ENCODE measurements around the gene BRAP. TPM values are rescaled to one million over a fixed set of nuclear protein-coding genes. Genes with fewer than 3 reads are reported as not detected.
"Not testable (repeated sequence)": the region's sequence is repeated elsewhere in the genome, so short reads cannot be mapped to it uniquely, and the experiment has no call there.

BRAP gene
- total RNA-seq, 1 donor from 2014 or later, result 28.7 TPM

DNA sequence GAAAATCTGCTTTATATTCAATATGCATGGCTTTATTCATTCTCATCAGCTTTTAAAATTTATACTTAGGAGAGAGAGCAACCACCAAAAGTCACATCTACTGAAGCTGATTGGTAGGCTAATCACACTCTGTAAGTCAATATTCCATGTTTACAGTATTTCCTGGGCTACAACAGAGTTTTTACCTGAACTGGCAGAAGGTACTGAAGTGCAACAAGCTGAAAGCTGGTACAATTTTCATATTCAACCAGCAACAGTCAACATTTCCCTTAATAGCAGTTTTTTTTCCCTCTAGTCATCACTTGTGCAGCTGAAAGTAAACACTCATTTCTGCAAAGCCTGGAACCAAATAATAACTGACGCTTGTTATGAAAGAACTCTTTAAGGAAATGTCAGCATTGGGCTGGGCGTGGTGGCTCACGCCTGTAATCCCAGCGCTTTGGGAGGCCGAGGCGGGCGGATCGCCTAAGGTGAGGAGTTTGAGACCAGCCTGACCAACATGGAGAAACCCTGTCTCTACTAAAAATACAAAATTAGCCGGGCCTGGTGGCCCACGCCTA lies 12.9 kb downstream of the BRAP start:
- DNase-seq, result no peak

GRCh38 chr12:111664961-111665865 lies 20.5 kb downstream of the BRAP start:
- peak; percentile 6 for DNase-seq

- no peak for DNase-seq
These were observed 21.3 kb downstream of the BRAP start for GRCh38 chr12:111664499-111664898.

- DNase-seq, result no peak
These were observed 29.7 kb downstream of the BRAP start for GRCh38 chr12:111656016-111656415.

GRCh38 chr12:111655356-111655755 lies 30.4 kb downstream of the BRAP start:
- DNase-seq, result no peak

GRCh38 chr12:111653596-111653995 lies 32.2 kb downstream of the BRAP start:
- no peak for DNase-seq

GRCh38 chr12:111652530-111652929 lies 33.2 kb downstream of the BRAP start:
- not testable (repeated sequence) for DNase-seq

GRCh38 chr12:111650912-111651311 lies 34.8 kb downstream of the BRAP start:
- no peak for DNase-seq

DNA sequence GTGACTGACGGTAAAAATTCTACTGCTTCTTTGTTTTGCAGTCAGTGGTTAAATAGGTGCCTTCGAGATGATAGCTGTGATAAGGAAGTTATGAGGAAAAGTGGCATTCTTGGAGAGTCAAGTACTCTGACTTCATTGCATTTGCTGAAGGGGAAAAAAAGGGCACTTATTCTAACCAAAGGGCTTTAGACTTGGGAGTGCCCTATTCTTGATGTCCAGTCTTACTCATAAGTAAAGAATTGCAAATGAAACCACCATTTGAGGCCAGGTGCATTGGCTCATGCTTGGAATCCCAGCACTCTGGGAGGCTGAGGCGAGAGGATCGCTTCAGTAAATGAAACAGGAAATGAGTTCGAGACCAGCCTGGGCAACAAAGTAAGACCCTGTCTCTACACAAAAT lies 40.3 kb downstream of the BRAP start:
- DNase-seq, result no peak

GRCh38 chr12:111643427-111643826 lies 42.3 kb downstream of the BRAP start:
- no peak for DNase-seq

GRCh38 chr12:111642681-111643426 lies 42.9 kb downstream of the BRAP start:
- no peak for DNase-seq

DNA sequence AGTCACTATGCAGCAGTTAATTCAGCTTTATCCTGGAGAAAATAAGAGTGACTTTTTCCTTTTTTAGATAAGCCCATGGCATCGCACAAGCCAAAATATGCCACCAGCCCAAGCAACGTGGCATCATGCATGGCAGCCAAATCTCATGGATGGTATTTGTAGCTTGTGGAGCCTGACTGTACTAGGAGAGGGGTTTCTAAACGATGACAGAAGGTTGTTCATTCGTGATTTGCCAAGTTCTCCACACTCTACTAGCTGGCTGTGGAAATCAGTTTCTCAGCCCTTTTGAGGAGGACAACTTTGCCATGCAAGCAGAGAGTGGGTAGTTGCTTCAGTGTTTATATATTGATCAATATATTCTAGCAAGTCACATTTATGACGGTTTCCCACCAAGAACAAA lies 45.2 kb downstream of the BRAP start:
- no peak for DNase-seq

DNA sequence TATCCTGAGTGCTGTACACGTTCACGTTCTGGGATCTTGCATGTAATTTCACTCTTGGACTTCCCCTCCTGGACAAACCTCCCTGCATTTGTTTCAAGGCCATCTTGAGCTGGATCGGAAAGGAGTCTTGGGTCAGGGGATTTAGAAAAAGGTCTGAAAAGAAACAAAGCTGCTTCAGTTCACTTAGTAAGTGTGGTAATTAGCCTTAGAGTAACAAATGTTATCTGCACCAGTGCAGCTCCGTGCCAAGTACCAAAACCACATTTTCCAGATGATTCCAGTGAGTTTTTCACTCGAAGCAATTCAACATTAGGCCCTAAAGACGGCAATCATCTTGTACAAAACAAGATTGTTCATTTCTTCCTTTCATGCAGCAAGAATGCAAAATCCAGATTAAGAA lies 47.2 kb downstream of the BRAP start:
- no peak for DNase-seq

- peak; percentile 25 for DNase-seq
These were observed 49.4 kb downstream of the BRAP start for GRCh38 chr12:111636209-111636945.

DNA sequence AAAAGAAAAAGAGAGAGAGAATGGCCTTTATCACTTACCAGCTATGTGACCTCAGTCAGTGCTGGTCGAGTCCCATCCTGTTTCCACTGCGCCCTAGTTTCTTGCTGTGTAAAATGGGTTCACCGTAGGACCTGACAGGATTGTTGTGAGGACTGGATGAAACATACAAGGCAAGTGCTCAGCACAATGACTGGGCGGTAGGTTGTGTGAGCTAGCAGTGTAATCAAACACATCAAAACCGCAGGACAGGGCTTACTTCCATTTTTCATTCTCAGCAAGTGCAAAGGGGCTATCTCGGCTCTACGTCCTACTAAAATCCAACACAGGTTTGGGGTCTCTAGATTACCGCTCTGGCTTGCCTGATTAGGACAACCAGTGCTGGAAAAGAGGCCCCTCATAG lies 50.2 kb downstream of the BRAP start:
- no peak for DNase-seq

GRCh38 chr12:111628505-111629260 lies 57.1 kb downstream of the BRAP start:
- no peak for DNase-seq

DNA sequence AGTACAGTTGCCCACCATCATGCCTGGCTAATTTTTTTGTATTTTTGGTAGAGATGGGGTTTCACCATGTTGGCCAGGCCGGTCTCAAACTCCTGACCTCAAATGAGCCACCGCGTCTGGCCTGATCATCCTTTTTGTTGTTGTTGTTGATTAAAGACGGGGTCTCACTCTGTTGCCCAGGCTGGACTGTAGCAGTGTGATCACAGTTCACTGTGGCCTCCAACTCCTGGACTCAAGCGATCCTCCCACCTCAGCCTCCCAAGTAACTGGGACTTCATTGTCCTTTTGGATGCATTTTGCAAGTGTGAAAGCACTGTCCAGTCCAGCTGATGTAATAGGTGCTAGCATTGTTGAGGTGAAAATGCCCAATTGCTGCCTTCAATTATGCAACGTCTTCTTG lies 59.5 kb downstream of the BRAP start:
- no peak for DNase-seq

DNA sequence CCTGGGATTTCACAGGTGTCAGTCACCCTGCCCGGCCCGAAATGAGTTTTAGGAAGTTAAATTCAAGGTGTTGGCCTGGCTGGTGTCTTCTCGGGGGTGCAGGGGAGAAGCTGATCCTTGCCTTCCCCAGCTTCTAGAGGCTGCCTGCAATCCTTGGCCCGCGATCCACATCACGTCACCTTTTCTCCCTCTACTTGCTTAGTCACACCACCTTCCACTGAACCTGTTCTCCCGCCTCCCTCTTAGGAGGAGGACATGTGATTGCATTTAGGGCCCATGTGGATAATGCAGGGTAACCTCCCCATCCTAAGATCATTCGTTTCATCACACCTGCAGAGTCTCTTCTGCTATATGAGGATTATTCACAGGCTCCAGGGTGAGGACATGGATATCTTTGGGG lies 61.2 kb downstream of the BRAP start:
- no peak for DNase-seq

DNA sequence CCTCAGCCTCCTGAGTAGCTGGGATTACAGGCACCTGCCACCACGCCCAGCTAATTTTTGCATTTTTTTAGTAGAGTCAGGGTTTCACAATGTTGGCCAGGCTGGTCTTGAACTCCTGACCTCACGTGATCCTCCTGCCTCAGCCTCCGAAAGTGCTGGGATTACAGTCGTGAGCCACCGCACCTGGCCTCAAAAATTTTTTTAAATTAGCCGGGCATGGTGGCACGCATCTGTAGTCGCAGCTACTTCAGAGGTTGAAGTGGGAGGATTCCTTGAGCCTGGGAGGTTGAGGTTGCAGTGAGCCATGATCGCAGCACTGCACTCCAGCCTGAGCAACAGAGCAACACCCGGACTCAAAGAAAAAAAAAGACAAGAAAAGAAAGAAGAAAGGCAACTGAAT lies 67.9 kb downstream of the BRAP start:
- not testable (repeated sequence) for DNase-seq

DNA sequence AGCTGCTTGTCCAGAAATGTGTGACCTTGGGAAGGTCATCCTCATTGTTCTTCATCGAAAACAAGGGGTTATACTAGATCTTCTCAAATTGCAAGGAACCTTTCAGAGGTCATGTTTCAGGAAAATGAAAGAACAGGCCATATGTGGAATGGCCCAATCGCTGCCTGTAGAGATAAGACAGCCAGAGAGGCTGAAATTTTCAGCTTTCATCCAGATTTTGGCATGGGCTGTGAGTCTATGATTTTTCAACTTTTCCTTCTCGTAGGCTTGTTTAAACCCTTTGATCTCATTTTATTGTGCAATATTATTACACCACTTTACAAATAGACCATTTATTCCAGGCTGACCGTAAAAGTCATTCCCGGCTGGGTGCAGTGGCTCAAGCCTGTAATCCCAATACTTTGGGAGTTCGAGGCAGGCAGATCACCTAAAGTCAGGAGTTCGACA lies 69.6 kb downstream of the BRAP start:
- no peak for DNase-seq

GRCh38 chr12:111607239-111607638 lies 78.5 kb downstream of the BRAP start:
- no peak for DNase-seq

GRCh38 chr12:111606767-111607230 lies 79.0 kb downstream of the BRAP start:
- DNase-seq, result no peak

Data from occipital lobe (tissue), 2 donors.